Stimulated activated CD4-positive, alpha-beta T cell treated with anti-CD3 and anti-CD28 coated beads, Interleukin-2, amount 100 ng/mL, for 24 hours (primary cell): ENCODE results near the gene RCL1.

ENCODE experiments used
- DNase-seq, 2 donors: peaks; one replicate each; pipeline ENCODE4 v3.0.0-alpha.2; 2020

Gene RCL1

GRCh38 chr9:4849369-4849768, 56.6 kb downstream of the RCL1 start:
- DNase-seq = no peak

DNA sequence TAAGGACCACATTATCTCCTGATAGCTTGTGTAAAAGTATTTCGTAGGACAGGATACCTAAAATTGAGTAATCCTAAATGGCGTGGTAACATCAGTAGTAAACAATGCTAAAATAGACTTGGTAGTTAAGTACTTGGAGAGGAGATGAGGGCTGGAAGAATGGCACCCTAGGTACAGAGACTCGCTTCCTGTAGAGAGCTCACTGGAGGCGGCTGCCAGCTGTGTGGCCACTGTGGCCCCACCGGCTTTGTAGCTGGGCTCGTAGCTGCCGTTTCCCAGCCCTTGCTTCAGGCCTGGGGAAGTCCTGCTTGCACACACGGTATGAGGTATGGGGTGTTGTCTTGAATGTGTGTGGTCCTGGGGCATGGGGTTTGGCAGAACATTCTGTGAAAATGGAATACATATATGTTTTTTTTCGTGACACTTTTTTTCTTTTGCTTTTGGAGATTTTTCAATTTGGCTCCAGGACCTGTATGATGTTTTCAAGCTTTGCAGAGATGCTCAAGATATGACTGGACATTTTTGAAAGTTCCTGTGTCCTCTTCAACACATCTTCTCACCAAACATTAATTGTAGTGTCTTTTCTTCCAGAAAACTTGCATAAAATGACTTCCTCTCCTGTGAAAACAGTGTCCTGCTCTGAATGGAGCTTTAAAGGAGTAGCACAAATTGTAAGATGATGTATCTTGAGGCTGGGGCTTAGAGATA, 58.0 kb downstream of the RCL1 start:
- DNase-seq = no peak

- DNase-seq = no peak
Measured at GRCh38 chr9:4852419-4852818, 59.7 kb downstream of the RCL1 start.

- no peak for DNase-seq
Measured at GRCh38 chr9:4854265-4854590, 61.5 kb downstream of the RCL1 start.

- DNase-seq = no peak
Measured at GRCh38 chr9:4855841-4856240, 63.1 kb downstream of the RCL1 start.

- DNase-seq = no peak
Measured at GRCh38 chr9:4857163-4857810, 64.5 kb downstream of the RCL1 start.

- no peak for DNase-seq
Measured at GRCh38 chr9:4859035-4859434, 66.3 kb downstream of the RCL1 start.

- no peak for DNase-seq
Measured at GRCh38 chr9:4860383-4860782, 67.6 kb downstream of the RCL1 start.

DNA sequence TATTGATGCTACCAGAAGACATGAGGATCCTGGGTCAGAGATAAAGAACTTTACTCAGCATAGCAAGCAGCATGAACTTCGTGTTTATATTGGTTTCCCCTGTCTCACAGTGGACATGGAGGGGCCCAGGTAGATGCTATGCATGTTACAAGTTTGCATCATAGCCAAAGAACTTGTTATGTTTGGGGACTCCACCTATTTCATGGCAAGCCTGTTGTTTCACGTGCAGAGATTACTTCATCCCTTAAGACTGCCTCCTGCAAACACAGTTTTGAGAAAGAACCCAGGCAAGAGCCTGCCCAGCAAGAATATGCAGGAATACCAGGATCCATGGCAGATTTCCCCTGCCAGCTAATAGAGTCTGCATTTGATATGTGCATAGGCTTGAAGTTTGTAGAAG, 68.4 kb downstream of the RCL1 start:
- no peak for DNase-seq

DNA sequence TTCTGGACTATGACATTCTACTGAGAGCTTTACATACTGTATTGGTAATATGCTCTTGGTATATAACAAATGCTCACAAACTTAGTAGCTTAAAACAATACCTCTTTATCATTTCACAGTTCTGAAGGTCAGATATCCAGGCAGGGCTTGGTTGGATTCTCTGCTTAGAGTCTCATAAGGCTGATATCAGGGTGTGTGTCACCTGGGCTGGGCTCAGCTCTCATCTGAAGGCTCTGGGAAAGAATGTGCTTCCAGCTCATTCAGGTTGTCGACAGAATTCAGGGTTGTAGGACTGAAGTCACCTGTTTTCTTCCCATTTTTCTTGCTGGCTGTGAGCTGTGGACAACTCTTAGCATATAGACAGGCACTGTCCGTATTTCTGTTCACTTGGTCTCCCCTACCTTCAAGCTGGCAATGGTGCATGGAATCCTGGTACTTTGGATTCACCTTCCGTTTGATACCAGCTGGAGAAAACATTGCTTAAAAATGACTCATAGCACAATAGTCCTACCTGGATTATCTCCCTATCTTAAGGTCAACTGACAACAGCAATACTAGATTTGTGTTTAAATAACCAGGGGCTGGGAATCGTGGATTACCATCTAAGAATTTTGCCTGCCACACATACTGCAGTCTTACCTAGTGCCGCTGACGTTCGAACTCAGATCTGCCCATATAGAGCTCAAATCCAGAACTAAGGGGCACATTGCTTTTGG, 69.2 kb downstream of the RCL1 start:
- DNase-seq = no peak

GRCh38 chr9:4862506-4863250, 69.9 kb downstream of the RCL1 start:
- DNase-seq = no peak

DNA sequence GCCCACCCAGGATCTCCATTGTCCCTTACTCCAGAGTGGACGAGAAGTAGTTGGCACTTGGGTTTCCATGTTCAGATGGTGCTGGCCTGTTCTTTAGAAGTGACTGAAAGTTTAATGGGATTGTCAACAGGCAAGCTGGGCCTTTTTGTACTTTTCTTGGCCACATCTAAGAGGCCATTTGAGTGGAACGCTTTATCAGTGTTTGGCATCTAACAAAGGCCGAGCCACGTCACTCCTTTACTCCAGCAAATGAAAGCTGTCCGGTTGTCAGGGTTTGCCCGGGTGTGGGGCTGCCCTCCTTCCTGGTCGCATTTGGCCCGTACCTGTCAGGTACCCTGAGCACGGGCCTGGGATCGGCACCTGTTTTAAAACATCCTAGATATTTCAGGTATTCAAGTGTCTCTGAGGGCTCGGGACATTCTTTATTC, 71.5 kb downstream of the RCL1 start:
- no peak for DNase-seq

- DNase-seq = no peak
Measured at GRCh38 chr9:4864698-4865097, 72.0 kb downstream of the RCL1 start.

DNA sequence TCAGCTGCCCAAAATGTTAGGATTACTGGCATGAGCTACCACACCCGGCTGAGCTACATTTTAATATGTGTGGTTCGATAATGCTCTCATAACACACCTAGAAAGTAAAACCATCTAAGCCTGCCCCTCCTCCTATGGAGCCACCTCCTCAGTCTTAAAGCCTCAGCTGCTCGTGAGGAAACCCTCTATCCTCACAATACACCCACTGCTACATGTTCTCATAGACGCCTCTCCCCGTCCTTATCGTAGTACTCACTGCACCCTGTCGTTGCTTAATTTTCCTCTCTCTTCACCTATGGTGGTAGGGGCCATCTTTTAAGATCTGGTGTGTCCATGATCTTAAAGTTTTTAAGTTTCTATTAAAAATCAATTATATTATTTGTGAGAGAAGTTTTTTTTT, 72.9 kb downstream of the RCL1 start:
- DNase-seq = no peak

DNA sequence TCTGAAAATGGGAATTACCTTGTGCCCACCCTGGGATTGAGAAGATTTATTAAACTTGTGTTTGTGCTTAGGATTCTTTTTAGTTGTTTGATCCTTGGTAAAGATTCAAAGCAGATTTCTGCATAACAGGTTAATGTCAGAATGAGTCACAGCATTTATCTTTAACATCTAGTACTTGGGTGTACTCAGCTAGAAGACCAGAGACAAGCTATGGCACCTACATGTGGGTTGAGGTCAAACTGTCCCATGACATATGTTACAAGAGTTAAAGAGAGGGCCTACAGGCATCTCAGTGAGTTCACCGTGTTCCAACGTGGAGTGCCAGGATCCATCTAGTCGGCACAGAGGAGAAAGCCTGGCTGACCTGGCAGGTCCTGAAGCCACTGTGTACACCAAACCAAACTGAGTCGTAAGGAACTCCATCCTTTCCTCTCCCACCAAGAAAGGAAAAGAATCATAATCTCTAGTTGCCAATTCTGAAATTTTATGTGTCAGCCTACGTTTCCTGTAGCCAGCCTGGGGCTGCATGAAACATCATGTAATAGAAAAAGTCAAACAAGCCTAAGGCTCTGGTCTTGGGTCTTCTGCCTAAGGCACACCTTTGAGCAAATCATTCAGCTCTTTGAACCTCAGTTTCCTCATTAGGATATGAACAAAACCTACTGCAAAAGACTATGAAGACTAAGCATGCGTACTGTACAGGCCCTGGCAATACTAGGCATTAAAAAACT, 73.7 kb downstream of the RCL1 start:
- DNase-seq = no peak

DNA sequence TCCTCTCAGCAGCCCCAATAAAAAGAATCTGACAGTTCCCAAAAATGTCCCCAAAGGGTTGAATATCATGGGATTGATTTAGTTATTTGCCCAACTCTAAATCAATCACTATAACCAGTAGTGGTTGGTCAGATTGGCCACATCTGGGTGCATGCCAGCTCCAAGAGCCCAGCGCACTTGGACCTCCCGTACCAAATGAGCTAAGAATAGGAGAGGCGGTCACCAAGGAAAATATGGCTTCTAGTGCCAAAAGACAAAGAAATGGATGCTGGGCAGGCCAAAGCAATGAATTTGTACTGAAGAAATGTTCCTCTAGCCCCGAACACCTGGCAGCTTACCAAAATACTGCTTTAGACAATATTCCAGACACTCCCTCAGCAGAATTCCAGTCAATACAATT, 80.3 kb downstream of the RCL1 start:
- DNase-seq = no peak

- no peak for DNase-seq
Measured at GRCh38 chr9:4875559-4875958, 82.8 kb downstream of the RCL1 start.

DNA sequence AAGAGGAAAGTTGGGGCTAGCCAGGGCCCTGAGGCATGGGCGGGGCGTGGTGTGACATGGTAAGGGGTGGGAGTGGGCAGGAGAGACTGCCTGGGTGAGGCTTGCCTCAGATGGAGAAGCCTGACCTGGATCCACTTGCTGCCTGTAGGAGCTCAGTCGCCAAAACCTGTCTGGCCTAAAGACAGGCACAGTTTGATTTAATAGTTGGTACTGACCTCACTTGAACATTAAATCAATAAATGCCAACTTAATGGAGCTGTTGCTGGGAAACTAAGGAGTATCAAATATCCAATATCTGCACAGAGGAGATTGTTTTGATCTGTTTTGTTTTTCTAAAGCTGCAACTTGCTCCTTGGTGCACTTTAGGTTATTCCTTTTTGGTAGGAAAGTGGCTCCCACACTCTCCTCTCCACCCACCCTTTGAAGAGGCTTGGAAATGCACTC, 86.4 kb downstream of the RCL1 start:
- DNase-seq = no peak

GRCh38 chr9:4883326-4883873, 90.7 kb downstream of the RCL1 start:
- no peak for DNase-seq

GRCh38 chr9:4886698-4887097, 94.0 kb downstream of the RCL1 start:
- no peak for DNase-seq

DNA sequence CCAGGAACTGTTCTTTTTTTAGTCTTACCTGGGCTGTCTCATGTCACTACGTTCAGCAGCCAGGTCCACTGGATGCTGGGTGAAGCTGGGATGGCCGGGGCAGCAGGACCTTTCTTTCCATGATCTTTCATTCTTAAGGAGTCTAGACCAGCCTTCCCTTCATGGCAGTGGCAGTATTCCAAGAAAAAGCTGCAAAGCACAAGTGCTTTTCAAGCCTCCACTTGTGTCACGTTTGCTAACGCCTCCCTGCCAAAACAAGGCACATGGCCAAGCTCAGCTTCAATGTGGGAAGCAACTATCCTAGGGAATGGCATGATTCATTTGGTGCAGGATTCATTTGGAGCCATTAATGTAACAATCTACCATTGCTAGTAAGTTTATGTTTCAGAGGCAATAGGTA, 94.8 kb downstream of the RCL1 start:
- DNase-seq = no peak

DNA sequence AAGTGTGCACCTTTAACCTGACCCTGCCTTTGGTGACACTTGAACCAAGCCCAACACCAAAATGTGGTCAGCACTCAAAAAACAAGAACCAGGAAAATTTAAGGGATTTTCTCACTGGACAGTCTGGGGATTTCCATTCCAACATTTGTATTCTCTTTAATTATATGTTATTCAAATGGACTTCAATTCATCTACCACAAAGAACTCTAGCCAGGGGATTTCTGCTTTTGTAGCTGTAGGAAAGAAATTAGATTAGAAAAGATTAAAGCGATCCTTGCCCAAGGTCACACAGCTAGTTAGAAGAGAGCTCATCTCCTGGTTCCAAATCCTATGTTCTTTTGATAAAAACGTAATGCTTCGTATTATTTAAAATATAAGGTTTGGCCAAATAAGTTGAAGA, 97.5 kb downstream of the RCL1 start:
- no peak for DNase-seq

DNA sequence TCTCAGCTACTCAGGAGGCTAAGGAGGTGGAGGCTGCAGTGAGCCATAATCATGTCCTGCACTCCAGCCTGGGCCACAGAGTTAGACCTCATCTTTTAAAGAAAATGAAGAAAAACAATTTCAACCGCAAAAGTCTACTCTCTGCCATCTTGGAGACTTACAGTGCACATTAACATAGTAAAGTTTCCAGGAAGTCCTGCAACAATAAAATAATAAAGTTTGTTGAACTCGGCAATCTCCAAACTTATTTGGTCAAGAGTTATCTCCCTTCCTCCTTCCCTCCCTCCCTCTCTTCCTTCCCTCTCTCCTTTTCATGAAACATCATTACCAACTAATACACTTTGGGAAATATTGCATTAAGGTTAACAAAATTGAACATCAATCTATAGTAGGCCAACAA, 98.2 kb downstream of the RCL1 start:
- no peak for DNase-seq
